Measurements from ENCODE around the gene MRNIP. TPM values are rescaled to one million over a fixed set of nuclear protein-coding genes. Genes with fewer than 3 reads are reported as not detected.
A peak's percentile ranks its signal among the peaks of the same experiment; 100 is the strongest.

The MRNIP gene
- total RNA-seq, 3 donors from 2014 or later (not counting 1 experiment from before 2014, with no cell fraction given): 19.7 to 40.2 (median 25.4) TPM

- Histone ChIP-seq H3K36me3 (ENCODE audit: control insufficient read depth, insufficient read depth, low read length) (peaks cover 12% of the 10 kb centered on the region), H3K27ac (ENCODE audit: low read length) (no peak overlapping the region), H3K9me3 (ENCODE audit: control insufficient read depth, insufficient read depth, low read length) (no peaks in the 10 kb centered on the region), H3K4me1 (ENCODE audit: control insufficient read depth, insufficient read depth, low read length) (peaks cover 41% of the 10 kb centered on the region), H3K27me3 (ENCODE audit: control insufficient read depth, insufficient read depth, low read length) (no peaks in the 10 kb centered on the region), H3K4me3 (ENCODE audit: low read length) (no peak overlapping the region)
- Mint-ChIP-seq H3K9me3 (no peaks in the 10 kb centered on the region), H3K27me3 (ENCODE audit: low read depth in 2 of 2) (no peaks in the 10 kb centered on the region), H3K27ac (no peak overlapping the region), H3K36me3 (no peaks in the 10 kb centered on the region), H3K4me3 (peak overlapping the region; percentile 75), H3K4me1 (peaks cover 19 to 35% of the 10 kb centered on the region in 2 donors)
- WGBS (ENCODE audit: insufficient coverage): 70% methylated on average over 67 of the region's 67 CpGs
- ATAC-seq: peak; percentile 54 to 58 (median 55)
- TF ChIP-seq, protein P1, sequence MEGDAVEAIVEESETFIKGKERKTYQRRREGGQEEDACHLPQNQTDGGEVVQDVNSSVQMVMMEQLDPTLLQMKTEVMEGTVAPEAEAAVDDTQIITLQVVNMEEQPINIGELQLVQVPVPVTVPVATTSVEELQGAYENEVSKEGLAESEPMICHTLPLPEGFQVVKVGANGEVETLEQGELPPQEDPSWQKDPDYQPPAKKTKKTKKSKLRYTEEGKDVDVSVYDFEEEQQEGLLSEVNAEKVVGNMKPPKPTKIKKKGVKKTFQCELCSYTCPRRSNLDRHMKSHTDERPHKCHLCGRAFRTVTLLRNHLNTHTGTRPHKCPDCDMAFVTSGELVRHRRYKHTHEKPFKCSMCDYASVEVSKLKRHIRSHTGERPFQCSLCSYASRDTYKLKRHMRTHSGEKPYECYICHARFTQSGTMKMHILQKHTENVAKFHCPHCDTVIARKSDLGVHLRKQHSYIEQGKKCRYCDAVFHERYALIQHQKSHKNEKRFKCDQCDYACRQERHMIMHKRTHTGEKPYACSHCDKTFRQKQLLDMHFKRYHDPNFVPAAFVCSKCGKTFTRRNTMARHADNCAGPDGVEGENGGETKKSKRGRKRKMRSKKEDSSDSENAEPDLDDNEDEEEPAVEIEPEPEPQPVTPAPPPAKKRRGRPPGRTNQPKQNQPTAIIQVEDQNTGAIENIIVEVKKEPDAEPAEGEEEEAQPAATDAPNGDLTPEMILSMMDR (IDR thresholded peaks at IDR 0.05): peak; percentile 79
- intact Hi-C loops (cut with micrococcal nuclease): loop anchor here (2.0 kb wide), 3 partner anchors 57 to 289 kb away; partner anchors contain the start of genes MRNIP and TBC1D9B
- DNase-seq: peak; percentile 76 to 89
These were observed 57.1 kb downstream of the MRNIP start for GRCh38 chr5:179801304-179802206.

DNA sequence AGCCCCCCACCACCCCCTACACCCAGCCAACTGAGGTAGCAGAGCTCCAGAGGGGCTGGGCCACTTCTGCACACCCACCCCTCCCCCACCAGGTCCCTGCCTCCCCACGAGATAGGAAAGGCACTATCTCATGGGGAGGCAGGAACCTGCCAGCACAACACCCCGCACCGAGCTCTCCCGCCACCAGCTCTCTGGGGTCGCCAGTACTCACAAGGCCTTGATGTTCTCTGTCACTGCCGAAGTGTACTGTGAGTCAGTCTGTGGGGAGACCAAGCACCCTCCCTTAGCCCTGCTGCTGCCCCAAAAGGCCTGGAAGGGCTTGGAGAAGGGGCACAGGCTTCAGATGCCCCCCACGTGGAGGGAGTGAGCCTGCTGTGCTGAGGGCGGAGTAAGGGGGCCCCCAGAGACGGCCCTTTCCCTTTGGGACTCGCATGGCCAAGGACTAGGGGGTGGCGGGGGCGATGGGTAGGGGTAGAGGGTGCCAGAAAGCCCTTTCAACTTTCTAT lies 57.9 kb downstream of the MRNIP start:
- H3K27me3 Mint-ChIP-seq (ENCODE audit: low read depth in 2 of 2): no peaks in the 10 kb centered on the region
- Histone ChIP-seq H3K36me3 (ENCODE audit: control insufficient read depth, insufficient read depth, low read length) (peaks cover 12% of the 10 kb centered on the region), H3K27me3 (ENCODE audit: control insufficient read depth, insufficient read depth, low read length) (no peaks in the 10 kb centered on the region), H3K9me3 (ENCODE audit: control insufficient read depth, insufficient read depth, low read length) (no peaks in the 10 kb centered on the region), H3K4me3 (ENCODE audit: low read length) (no peak overlapping the region), H3K4me1 (ENCODE audit: control insufficient read depth, insufficient read depth, low read length) (peaks cover 44% of the 10 kb centered on the region), H3K27ac (ENCODE audit: low read length) (no peak overlapping the region)
- DNase-seq (no peak), ATAC-seq (no peak)
- H3K4me1 Mint-ChIP-seq: peaks cover 19 to 36% of the 10 kb centered on the region in 2 donors
- no peak overlapping the region for H3K27ac Mint-ChIP-seq
- TF ChIP-seq, protein P1 (IDR thresholded peaks at IDR 0.05): no peak
- no peaks in the 10 kb centered on the region for H3K36me3 Mint-ChIP-seq
- H3K9me3 Mint-ChIP-seq: no peaks in the 10 kb centered on the region
- intact Hi-C loops (cut with micrococcal nuclease): no loop called here
- no peak overlapping the region for H3K4me3 Mint-ChIP-seq
- 87% methylated on average over 12 of the region's 12 CpGs for WGBS (ENCODE audit: insufficient coverage)

DNA sequence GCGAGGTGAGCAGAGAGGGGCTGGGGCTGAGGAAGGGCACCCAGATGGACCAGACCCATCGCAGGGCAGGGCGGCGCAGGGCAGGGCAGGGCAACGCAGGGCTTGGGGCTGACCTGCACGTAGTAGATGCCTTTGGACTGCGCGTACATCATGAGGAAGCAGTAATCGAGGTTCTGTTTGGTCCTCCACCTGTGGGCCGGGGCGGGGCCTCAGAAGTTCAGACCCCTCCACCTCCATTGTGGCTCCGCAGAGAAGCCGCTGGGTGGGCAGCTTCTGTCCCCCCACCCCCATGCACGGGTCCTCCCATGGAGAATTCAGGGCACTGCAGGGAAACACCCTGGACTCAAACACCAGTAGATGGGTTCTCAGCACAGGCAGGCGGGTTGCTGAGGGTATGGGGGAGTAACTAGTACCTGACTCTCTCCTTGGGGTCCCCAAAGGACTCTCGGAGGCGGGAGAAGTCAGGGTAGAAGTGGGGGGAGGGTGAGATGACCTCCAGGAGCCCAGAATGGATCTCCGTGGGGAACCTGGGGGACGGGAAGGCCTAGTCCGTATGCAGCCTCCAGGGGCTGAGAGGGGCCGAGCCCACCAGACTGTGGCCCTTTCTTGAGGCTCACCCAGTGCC lies 58.4 kb downstream of the MRNIP start:
- Mint-ChIP-seq H3K4me3 (no peak overlapping the region), H3K27ac (no peak overlapping the region), H3K27me3 (ENCODE audit: low read depth in 2 of 2) (no peaks in the 10 kb centered on the region), H3K4me1 (peaks cover 16 to 33% of the 10 kb centered on the region in 2 donors), H3K36me3 (no peaks in the 10 kb centered on the region), H3K9me3 (no peaks in the 10 kb centered on the region)
- Histone ChIP-seq H3K36me3 (ENCODE audit: control insufficient read depth, insufficient read depth, low read length) (peaks cover 12% of the 10 kb centered on the region), H3K27me3 (ENCODE audit: control insufficient read depth, insufficient read depth, low read length) (no peaks in the 10 kb centered on the region), H3K4me3 (ENCODE audit: low read length) (no peak overlapping the region), H3K4me1 (ENCODE audit: control insufficient read depth, insufficient read depth, low read length) (peaks cover 45% of the 10 kb centered on the region), H3K27ac (ENCODE audit: low read length) (no peak overlapping the region), H3K9me3 (ENCODE audit: control insufficient read depth, insufficient read depth, low read length) (no peaks in the 10 kb centered on the region)
- TF ChIP-seq, protein P1 (IDR thresholded peaks at IDR 0.05): no peak
- ATAC-seq (no peak), DNase-seq (no peak)
- 96% methylated on average over 20 of the region's 21 CpGs for WGBS (ENCODE audit: insufficient coverage)
- intact Hi-C loops (cut with micrococcal nuclease): no loop called here
